HEK293 (cell line): ENCODE results near the gene HPCAL1.

ENCODE experiments used
- CTCF ChIA-PET: fragments of 350-600 bp; formaldehyde crosslinking; extraction: SDS; loops from one replicate; lab custom pipeline; 2021; ENCODE audit warnings: antibody characterized with exemption; lab: Yijun Ruan, JAX
- POLR2A ChIA-PET: fragments of 300-600 bp; formaldehyde crosslinking; extraction: SDS; loops from one replicate; lab custom pipeline; 2020; ENCODE audit warnings: antibody characterized with exemption, inconsistent platforms; lab: Yijun Ruan, JAX
- H3K27ac ChIP-seq: fragments of 200-500 bp; sonication (Bioruptor generic); 2 replicates; pipeline ENCODE4 v1.5.1; 2014; ENCODE audit warnings: low read depth, low read length, control low read depth, inconsistent platforms; ENCODE audit errors: extremely low read depth
- H3K36me3 ChIP-seq, 2 experiments: fragments of 200-500 bp in 1 of 2; sonication (Bioruptor generic) in 1 of 2; 1 replicate in 1 of 2; 2 replicates in 1 of 2; pipeline ENCODE4 v1.5.1; 2014 to 2017; ENCODE audit warnings: inconsistent platforms in 2 of 2, low read length in 2 of 2; ENCODE audit not compliant: control insufficient read depth in 2 of 2, insufficient read depth in 1 of 2
- H3K4me1 ChIP-seq: fragments of 200-500 bp; sonication (Bioruptor generic); 2 replicates; pipeline ENCODE4 v1.5.1; 2014; ENCODE audit warnings: mild to moderate bottlenecking, low read length, inconsistent platforms; ENCODE audit not compliant: control insufficient read depth, insufficient read depth
- H3K4me3 ChIP-seq: 2 replicates; pipeline ENCODE4 v1.5.1; 2011; ENCODE audit warnings: low read depth, mild to moderate bottlenecking, control low read depth, low read length, moderate library complexity
- H3K9me3 ChIP-seq: fragments of 200-500 bp; sonication (Bioruptor generic); 2 replicates; pipeline ENCODE4 v1.5.1; 2014; ENCODE audit warnings: low read depth, low read length, inconsistent platforms; ENCODE audit not compliant: control insufficient read depth, insufficient read depth
- AEBP2 ChIP-seq: fragments of 450-650 bp; formaldehyde crosslinking; IDR thresholded peaks from 2 replicates; pipeline ENCODE4 v1.5.1; 2016; ENCODE audit warnings: missing biosample characterization, missing genetic modification characterization, borderline replicate concordance
- EGR2 ChIP-seq: fragments of 450-650 bp; formaldehyde crosslinking; IDR thresholded peaks from 2 replicates; pipeline ENCODE4 v1.5.1; 2016; ENCODE audit warnings: low read depth, missing biosample characterization, missing genetic modification characterization
- SCRT1 ChIP-seq: fragments of 450-650 bp; formaldehyde crosslinking; IDR thresholded peaks from 2 replicates; pipeline ENCODE4 v1.5.1; 2016; ENCODE audit warnings: missing biosample characterization, missing genetic modification characterization, borderline replicate concordance
- ZNF146 ChIP-seq: fragments of 450-650 bp; formaldehyde crosslinking; IDR thresholded peaks from 2 replicates; pipeline ENCODE4 v1.5.1; 2016; ENCODE audit warnings: missing biosample characterization, missing genetic modification characterization
- ZNF596 ChIP-seq: fragments of 450-650 bp; IDR thresholded peaks from 2 replicates; pipeline ENCODE4 v1.5.0; 2018; ENCODE audit warnings: missing biosample characterization, mild to moderate bottlenecking, missing genetic modification characterization, moderate library complexity
- ZNF776 ChIP-seq: fragments of 450-650 bp; formaldehyde crosslinking; IDR thresholded peaks from 2 replicates; pipeline ENCODE4 v1.5.0; 2017; ENCODE audit warnings: missing biosample characterization, missing genetic modification characterization, borderline replicate concordance
- ZSCAN16 ChIP-seq: fragments of 450-650 bp; formaldehyde crosslinking; IDR thresholded peaks from 2 replicates; pipeline ENCODE4 v1.5.1; 2016; ENCODE audit warnings: missing biosample characterization, missing genetic modification characterization
- ZSCAN5A ChIP-seq: fragments of 450-650 bp; formaldehyde crosslinking; IDR thresholded peaks from 2 replicates; pipeline ENCODE4 v1.5.1; 2016; ENCODE audit warnings: missing biosample characterization, missing genetic modification characterization
- TF ChIP-seq, protein P1 (sequence below): fragments of 450-650 bp; formaldehyde crosslinking; IDR thresholded peaks from 2 replicates; pipeline ENCODE4 v1.5.1; 2017; ENCODE audit warnings: missing biosample characterization, missing genetic modification characterization
- TF ChIP-seq, protein P2 (sequence below): fragments of 450-650 bp; formaldehyde crosslinking; conservative IDR thresholded peaks from 2 replicates; pipeline ENCODE4 v1.5.1; 2016; ENCODE audit warnings: low read depth, missing biosample characterization, missing genetic modification characterization

Gene HPCAL1

DNA sequence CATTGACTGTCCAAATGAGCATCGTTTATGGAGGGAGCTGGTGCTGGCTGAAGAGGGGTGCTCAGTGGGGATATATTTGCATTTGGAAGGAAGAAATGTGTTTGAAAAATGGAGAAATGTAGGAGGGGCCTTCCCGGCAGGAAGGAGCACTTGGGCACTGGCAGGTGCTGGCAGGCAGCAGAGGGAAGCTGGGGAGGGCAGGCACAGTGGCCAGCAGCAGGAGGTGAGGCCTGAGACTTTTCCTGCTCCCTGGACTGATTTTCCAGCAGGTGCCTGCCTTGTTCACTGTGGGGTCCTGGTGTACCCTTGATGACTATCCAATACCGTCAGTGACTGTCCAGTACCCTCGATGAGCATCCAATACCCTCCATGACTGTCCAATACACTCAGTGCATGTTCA, 20.8 kb upstream of the HPCAL1 start:
- H3K4me3 ChIP-seq = no peak overlapping the region
- TF ChIP-seq AEBP2 (tag by site-specific recombination) (no peak), ZNF776 (tag by site-specific recombination) (no peak), SCRT1 (tag by site-specific recombination) (no peak)
- TF ChIP-seq, protein P1, sequence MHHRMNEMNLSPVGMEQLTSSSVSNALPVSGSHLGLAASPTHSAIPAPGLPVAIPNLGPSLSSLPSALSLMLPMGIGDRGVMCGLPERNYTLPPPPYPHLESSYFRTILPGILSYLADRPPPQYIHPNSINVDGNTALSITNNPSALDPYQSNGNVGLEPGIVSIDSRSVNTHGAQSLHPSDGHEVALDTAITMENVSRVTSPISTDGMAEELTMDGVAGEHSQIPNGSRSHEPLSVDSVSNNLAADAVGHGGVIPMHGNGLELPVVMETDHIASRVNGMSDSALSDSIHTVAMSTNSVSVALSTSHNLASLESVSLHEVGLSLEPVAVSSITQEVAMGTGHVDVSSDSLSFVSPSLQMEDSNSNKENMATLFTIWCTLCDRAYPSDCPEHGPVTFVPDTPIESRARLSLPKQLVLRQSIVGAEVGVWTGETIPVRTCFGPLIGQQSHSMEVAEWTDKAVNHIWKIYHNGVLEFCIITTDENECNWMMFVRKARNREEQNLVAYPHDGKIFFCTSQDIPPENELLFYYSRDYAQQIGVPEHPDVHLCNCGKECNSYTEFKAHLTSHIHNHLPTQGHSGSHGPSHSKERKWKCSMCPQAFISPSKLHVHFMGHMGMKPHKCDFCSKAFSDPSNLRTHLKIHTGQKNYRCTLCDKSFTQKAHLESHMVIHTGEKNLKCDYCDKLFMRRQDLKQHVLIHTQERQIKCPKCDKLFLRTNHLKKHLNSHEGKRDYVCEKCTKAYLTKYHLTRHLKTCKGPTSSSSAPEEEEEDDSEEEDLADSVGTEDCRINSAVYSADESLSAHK (tag by site-specific recombination) = no peak
- no peaks in the 10 kb centered on the region; the same call in 1 of the 2 replicates for H3K4me1 ChIP-seq
- no peak overlapping the region for H3K27ac ChIP-seq
- ChIA-PET POLR2A (no interaction called here), CTCF (no interaction called here)
- H3K36me3 ChIP-seq = no peaks in the 10 kb centered on the region
- no peaks in the 10 kb centered on the region for H3K9me3 ChIP-seq

- H3K27ac ChIP-seq = no peak overlapping the region
- no peaks in the 10 kb centered on the region for H3K36me3 ChIP-seq
- POLR2A ChIA-PET = no interaction called here
- H3K4me1 ChIP-seq = no peaks in the 10 kb centered on the region; the same call in 1 of the 2 replicates
- TF ChIP-seq, protein P2, sequence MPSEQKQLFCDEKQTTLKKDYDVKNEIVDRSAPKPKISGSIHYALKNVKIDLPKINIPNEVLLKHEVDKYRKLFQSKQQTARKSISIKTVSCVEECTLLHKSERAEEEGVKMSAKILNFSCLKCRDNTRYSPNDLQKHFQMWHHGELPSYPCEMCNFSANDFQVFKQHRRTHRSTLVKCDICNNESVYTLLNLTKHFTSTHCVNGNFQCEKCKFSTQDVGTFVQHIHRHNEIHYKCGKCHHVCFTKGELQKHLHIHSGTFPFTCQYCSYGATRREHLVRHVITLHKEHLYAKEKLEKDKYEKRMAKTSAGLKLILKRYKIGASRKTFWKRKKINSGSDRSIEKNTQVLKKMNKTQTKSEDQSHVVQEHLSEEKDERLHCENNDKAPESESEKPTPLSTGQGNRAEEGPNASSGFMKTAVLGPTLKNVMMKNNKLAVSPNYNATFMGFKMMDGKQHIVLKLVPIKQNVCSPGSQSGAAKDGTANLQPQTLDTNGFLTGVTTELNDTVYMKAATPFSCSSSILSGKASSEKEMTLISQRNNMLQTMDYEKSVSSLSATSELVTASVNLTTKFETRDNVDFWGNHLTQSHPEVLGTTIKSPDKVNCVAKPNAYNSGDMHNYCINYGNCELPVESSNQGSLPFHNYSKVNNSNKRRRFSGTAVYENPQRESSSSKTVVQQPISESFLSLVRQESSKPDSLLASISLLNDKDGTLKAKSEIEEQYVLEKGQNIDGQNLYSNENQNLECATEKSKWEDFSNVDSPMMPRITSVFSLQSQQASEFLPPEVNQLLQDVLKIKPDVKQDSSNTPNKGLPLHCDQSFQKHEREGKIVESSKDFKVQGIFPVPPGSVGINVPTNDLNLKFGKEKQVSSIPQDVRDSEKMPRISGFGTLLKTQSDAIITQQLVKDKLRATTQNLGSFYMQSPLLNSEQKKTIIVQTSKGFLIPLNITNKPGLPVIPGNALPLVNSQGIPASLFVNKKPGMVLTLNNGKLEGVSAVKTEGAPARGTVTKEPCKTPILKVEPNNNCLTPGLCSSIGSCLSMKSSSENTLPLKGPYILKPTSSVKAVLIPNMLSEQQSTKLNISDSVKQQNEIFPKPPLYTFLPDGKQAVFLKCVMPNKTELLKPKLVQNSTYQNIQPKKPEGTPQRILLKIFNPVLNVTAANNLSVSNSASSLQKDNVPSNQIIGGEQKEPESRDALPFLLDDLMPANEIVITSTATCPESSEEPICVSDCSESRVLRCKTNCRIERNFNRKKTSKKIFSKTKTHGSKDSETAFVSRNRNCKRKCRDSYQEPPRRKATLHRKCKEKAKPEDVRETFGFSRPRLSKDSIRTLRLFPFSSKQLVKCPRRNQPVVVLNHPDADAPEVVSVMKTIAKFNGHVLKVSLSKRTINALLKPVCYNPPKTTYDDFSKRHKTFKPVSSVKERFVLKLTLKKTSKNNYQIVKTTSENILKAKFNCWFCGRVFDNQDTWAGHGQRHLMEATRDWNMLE (tag by site-specific recombination) = no peak
- no peak for TF ChIP-seq ZNF146 (tag by site-specific recombination)
- TF ChIP-seq ZSCAN16 (tag by site-specific recombination) = no peak
- no peak for TF ChIP-seq ZNF596
- peak; percentile 15; the same call in 1 of the 2 replicates for TF ChIP-seq EGR2 (tag by site-specific recombination)
- TF ChIP-seq ZSCAN5A = no peak
- CTCF ChIA-PET = interaction anchor here (2.8 kb wide), 1 partner anchor 127 kb away, joined by 8 read pairs; no protein-coding TSS in a partner anchor
- H3K9me3 ChIP-seq = no peaks in the 10 kb centered on the region
- H3K4me3 ChIP-seq = no peak overlapping the region
Measured at GRCh38 chr2:10282611-10283105, 20.0 kb upstream of the HPCAL1 start.
